Adrenal gland (tissue), 5 donors: ENCODE data around the gene TRAK1.

Source experiments
- POLR2A ChIP-seq, 2 donors: fragments of 450-650 bp; IDR thresholded peaks; one replicate each; pipeline ENCODE4 v1.6.1; 2017; ENCODE audit warnings: antibody characterized with exemption in 2 of 2, mild to moderate bottlenecking in 2 of 2, moderate library complexity in 1 of 2
- TF ChIP-seq, protein P1 (sequence below), 6 experiments: fragments of 450-650 bp in 4 of 6; fragments of 200-600 bp in 2 of 6; sonication (generic) in 1 of 6; IDR thresholded peaks; 1 replicate in 5 of 6; 2 replicates in 1 of 6; pipeline versions ENCODE4 v1.5.1 to v1.8.0; 2016 to 2021; ENCODE audit warnings: antibody characterized with exemption in 6 of 6, mild to moderate bottlenecking in 2 of 6, moderate library complexity in 1 of 6
- donor health status: DM: no; HTN: no; CAD: no.

DNA sequence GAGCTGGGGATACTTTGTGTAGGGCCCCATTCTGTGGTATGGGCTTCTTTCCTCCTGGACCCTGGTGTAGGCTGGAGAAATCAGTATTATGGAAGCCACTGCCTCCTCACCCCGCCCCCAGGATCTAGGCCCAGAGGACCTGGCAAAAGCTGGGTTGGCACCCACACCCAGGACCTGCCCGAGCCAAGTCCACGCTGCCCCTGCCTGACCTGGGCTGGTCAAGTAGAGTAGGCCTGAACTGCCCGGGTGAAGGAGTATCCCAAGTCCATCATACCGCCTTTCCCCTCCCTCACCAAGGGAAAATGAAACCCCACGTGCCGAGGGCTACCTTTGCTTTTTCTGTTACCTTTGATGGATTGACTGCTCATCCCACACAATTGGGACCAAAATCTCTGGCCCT is 37.7 kb upstream of the TRAK1 start:
- TF ChIP-seq POLR2A (IDR thresholded peaks at IDR 0.05) = no peak
- TF ChIP-seq, protein P1, sequence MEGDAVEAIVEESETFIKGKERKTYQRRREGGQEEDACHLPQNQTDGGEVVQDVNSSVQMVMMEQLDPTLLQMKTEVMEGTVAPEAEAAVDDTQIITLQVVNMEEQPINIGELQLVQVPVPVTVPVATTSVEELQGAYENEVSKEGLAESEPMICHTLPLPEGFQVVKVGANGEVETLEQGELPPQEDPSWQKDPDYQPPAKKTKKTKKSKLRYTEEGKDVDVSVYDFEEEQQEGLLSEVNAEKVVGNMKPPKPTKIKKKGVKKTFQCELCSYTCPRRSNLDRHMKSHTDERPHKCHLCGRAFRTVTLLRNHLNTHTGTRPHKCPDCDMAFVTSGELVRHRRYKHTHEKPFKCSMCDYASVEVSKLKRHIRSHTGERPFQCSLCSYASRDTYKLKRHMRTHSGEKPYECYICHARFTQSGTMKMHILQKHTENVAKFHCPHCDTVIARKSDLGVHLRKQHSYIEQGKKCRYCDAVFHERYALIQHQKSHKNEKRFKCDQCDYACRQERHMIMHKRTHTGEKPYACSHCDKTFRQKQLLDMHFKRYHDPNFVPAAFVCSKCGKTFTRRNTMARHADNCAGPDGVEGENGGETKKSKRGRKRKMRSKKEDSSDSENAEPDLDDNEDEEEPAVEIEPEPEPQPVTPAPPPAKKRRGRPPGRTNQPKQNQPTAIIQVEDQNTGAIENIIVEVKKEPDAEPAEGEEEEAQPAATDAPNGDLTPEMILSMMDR (IDR thresholded peaks at IDR 0.05) = no peak
